GM08714 (cell line): ENCODE measurements around the gene DOK5.

ENCODE experiments used
- H3K4me3 ChIP-seq: fragments of 200-500 bp; sonication (Bioruptor generic); 2 replicates; pipeline ENCODE4 v1.5.1; 2014; ENCODE audit warnings: mild to moderate bottlenecking, low read length, inconsistent platforms
- ZNF274 ChIP-seq: IDR thresholded peaks from 2 replicates; pipeline ENCODE4 v1.6.1; 2012; ENCODE audit warnings: mild to moderate bottlenecking, low read depth, low read length

DOK5 gene

DNA sequence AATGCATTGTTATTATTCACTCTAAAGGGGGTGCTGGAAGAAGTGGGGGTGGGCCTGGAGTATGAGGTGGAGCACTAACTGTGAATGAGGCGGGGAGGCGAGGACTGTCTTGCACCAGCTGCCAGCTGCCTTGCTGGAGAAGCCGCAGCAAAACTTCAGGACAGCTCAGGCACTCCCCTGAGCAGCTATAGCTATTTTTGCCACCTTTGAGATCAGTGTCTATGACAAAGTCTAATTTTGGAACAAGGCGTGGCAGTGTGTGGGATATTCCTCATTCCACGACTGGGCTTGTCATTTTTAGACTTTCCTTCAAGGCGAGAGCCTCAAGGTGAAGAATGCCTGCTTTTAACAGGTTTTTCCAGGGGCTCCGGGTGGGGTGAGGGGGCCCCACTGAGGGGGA, 143.8 kb downstream of the DOK5 start:
- no peak overlapping the region for H3K4me3 ChIP-seq

DNA sequence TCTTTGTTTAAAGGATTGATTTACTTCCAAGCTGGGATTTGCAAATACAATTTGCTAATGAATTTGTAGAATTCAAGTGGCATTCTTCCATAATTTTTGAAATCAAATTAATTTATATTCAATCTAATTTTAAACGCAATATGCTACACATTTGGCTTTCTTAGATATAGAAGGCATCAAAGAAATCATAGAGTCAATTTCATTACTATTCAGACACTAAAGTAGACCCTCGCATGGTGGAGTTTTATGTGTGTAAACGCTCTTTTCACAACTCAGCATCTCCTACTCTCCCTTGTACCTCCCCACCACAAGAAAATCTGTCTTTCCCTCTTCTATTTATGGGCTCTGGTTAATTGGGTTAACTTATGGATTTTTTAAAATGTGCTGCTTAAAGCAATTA, 144.3 kb downstream of the DOK5 start:
- H3K4me3 ChIP-seq, result no peak overlapping the region
- no peak for TF ChIP-seq ZNF274

More for the DNA sequence above, 143.8 kb downstream of the DOK5 start:
- TF ChIP-seq ZNF274, result no peak

DNA sequence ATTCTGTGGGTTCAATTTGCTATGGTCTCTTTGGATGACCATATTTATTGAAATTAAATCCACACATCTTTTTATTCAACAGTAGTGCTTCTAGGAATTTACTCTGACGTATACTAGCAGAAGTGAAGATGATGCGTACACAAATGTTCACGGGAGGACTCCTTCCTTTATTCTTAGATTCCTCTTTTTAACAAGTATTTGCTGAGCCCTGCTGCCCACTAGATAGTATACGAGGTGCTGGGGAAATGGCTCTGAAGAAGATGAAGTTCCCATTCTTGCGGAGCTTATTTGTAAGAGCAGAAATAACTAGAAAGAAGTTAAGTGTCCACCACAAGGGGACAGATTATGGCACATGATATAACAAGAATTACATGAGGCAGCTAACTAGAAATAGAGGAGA, 145.2 kb downstream of the DOK5 start:
- no peak overlapping the region for H3K4me3 ChIP-seq
- TF ChIP-seq ZNF274, result no peak

DNA sequence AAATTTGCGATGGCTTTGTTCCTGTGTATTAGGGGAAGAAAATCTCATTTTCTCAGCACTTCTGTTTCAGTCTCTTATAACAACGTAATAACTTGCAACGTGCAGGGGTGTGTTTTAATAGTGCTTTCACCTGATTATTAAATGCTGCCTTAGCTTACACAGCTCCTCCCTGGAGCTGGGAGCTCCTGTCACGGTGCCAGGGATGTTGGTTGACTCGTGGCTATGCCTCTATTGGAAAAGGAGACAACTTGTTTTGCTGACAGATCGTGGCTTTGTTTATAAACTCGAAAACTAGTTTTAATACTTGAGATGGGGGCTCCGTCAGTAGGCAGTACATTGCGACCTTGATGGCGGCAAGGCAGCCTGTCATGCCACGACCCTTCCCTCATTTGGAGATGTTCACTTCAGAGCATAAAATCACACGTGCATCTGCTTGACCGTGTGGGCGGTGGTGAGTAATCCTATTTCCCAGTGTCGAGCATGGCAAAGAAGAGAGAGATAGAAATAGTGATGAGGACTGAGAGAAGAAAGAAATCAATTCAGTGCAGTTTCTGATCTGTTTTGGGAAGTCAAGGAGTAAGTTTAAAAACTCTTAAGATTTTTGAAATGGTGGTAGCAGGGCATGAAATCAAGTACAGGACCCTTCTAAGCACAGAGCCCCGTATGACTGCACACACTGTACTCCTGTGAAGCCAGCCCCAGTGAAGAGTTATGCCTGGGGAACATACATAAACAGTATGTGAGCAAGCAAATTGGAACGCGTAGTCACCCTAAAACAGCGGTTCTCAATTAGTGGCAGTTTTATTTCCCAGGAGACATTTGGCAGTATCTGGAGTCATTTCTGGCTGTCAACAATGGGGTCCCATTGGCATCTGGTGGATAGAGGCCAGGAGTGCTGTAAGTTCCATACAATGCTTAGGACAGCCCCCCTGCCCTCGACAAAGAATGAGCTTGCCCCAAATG, 147.2 kb downstream of the DOK5 start:
- H3K4me3 ChIP-seq, result no peak overlapping the region
- no peak for TF ChIP-seq ZNF274

GRCh38 chr20:54623991-54624569, 148.7 kb downstream of the DOK5 start:
- H3K4me3 ChIP-seq, result no peak overlapping the region
- TF ChIP-seq ZNF274, result no peak

DNA sequence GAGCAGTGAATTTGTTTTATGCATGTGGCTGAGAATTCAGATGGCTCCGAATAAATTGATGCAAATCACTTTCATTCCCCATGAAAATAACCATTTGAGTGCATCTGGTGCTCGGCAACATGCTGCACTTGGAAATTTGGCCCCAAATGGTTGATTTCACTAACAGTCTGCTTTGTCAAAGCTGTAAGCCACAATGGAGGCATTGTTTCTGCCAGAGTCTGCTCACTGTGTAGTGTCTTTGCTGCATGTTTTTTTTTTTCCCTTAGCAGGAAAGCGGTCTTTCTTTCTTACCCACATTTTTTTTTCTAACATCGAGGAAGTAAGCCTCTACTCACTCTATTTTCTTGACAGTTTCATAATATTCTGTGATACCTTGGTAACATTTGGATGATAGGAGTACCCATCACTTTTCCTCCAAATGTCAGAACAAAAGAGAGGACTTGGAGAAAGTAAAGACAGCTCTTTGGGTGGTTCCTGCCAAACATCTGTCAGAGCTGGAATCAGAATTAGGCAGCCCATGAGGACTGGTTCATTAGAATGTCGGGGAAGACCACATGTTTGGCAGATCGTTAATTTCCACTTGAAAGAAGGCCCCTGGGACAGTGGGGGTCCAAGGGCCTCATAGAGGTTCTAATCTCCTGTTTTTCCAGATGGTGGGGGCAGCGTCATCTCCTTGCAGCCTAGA, 149.5 kb downstream of the DOK5 start:
- no peak overlapping the region for H3K4me3 ChIP-seq
- no peak for TF ChIP-seq ZNF274

- no peak overlapping the region for H3K4me3 ChIP-seq
- no peak for TF ChIP-seq ZNF274
These were observed 150.1 kb downstream of the DOK5 start for GRCh38 chr20:54625497-54625896.

GRCh38 chr20:54626126-54626525, 150.7 kb downstream of the DOK5 start:
- TF ChIP-seq ZNF274, result no peak
- H3K4me3 ChIP-seq, result no peak overlapping the region

DNA sequence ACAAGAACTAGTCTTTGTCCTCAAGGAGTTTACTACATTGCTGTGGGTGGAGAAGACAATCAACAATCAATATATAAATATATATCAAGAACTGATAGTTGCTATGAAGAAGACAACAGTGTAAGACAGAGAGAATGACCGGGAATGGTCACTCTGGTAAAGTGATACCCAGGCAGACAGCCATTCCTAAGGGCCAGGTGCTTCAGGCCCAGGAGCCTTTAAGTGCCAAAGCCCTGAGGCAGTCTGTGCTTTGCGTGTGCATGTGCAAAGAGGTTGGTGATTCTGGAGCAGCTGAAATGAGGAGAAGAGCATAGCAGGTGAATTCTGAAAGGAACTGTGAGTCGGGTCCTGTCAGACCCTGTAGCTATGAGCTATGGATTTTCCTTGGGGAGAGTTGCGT, 154.2 kb downstream of the DOK5 start:
- H3K4me3 ChIP-seq, result no peak overlapping the region
- no peak for TF ChIP-seq ZNF274

DNA sequence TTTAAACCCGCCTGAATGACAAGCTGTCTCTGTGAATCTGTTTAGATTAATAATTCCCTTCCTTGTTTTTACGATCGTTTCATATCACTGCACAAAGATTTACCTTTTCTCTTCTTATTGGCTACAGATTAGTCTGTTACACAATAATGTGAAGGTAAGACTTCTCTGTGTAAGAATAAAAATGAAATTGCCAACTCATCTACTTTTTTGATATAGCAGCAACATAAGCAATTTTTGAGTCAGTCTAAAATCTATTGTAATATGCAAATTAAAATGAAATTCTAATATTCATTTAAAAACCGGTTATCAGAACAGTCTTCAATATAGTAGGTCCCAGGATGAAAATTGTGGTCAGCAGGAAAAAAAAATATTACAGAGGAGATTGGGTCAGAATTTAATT, 155.2 kb downstream of the DOK5 start:
- no peak overlapping the region for H3K4me3 ChIP-seq
- TF ChIP-seq ZNF274, result no peak

GRCh38 chr20:54631059-54631458, 155.7 kb downstream of the DOK5 start:
- TF ChIP-seq ZNF274, result no peak
- no peak overlapping the region for H3K4me3 ChIP-seq

DNA sequence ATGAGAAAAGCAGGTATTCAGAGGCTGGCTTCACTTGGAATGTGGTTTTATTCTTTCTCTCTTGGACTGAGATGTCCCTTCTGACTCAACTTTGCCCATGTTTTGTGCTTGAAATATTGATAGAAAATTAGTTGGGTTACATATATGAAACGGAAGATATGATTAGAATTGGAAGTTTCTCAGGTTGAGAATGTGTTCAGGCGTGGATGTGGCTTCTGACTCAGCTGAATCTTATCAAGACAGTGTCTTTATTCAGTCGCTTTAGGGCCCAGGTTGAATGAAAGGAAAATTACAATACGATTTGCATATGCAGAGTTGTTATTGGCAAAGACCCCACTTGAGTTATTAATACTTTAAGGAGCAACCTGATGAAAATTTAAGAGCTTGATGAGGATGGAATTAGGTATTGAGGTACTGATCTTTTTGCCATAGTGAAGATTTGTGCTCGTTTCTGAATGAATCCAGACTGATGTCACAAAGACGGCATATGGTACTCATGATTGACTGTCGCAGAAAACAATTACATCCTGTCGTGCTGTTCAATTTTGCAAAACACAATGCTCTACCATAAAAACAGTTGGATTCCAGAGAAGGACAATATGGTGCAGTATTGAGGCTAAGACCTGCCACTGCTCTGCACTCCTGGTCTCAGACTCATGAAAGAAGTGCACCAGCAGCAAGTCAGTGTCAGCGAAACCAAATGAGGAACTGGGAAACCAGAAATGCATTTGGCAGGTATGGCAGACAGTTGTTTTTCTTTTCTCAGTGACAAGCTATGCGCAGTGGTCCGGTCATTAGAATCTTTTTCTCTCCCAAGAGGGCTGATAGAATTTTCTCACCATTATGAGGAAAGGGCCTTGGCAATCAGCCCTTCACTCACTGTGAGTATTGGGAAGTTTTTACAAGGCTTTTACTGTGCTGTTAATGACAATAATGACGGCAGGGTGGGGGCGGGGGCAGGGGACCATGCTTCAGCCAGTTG, 158.3 kb downstream of the DOK5 start:
- H3K4me3 ChIP-seq, result no peak overlapping the region
- no peak for TF ChIP-seq ZNF274

DNA sequence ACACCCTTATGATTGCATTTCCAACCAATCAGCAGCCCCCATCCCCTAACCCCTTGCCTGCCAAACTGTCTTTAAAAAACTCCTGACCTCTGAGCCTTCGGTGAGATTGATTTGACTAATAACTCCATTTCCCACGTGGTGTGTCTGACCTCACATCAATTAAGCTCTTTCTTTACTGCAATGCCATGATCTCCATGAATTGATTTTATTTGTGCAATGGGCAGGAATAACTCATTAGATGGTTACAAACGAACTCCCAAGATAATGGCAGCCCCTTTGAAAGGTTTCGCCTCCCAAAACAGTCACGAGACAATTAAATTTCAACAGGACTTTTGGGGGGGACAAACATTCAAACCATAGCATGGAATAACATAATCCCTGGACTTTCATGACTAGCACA, 161.2 kb downstream of the DOK5 start:
- TF ChIP-seq ZNF274, result no peak
- H3K4me3 ChIP-seq, result no peak overlapping the region

DNA sequence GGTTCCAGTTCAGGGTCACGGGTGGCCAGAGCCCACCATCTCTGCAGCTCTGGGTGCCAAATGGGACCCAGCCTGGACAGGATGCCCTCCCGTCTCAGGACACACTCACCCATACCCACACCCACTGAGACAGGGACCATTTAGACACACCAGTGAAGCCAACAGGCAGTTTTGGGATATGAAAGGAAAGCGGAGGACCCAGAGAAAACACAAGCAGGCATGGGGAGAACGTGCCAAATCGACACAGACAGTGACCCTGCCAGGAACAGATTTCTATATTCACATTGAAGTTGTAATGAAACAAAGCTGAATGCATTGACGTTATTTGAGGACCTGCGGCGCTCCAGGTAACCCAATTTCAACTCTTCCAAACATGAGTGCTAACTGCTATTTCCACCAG, 164.5 kb downstream of the DOK5 start:
- H3K4me3 ChIP-seq, result no peak overlapping the region
- no peak for TF ChIP-seq ZNF274

DNA sequence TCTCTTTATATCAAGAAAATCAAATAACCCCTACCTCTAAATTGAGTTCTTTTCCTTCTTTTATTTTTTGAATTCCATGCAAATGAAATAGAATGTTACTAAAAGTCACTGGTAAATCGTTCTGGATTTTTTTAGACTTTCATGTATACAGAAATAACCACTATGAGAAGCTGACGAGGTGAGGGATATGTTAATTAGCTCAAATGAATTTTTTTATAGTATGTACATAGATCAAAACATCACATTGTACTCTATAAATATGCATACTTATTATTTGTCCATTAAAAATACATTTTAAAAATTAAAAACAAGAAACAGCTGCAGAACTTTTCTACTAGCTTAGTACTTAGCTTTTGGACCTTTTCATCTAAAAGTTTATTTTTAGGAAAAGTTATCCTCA, 165.4 kb downstream of the DOK5 start:
- H3K4me3 ChIP-seq, result no peak overlapping the region
- no peak for TF ChIP-seq ZNF274
